Ishikawa (cell line): ENCODE data around the gene FBXL20.

Experiments used
- CEBPB ChIP-seq: IDR thresholded peaks from 2 replicates; pipeline ENCODE4 v1.6.1; 2012
- CREB1 ChIP-seq: IDR thresholded peaks from 2 replicates; pipeline ENCODE4 v1.6.1; 2012; ENCODE audit warnings: low read depth
- EGR1 ChIP-seq: IDR thresholded peaks from 2 replicates; pipeline ENCODE4 v1.6.1; 2012
- EP300 ChIP-seq: IDR thresholded peaks from 2 replicates; pipeline ENCODE4 v1.6.1; 2012; ENCODE audit warnings: borderline replicate concordance
- FOXM1 ChIP-seq: IDR thresholded peaks from 2 replicates; pipeline ENCODE4 v1.6.1; 2012; ENCODE audit warnings: low read depth, borderline replicate concordance
- NFIC ChIP-seq: IDR thresholded peaks from 2 replicates; pipeline ENCODE4 v1.6.1; 2012
- RAD21 ChIP-seq: IDR thresholded peaks from 2 replicates; pipeline ENCODE4 v1.6.1; 2012; ENCODE audit warnings: low read depth
- TAF1 ChIP-seq: IDR thresholded peaks from 2 replicates; pipeline ENCODE4 v1.6.1; 2012; ENCODE audit warnings: low read depth, mild to moderate bottlenecking
- TCF12 ChIP-seq: IDR thresholded peaks from 2 replicates; pipeline ENCODE4 v1.6.1; 2012; ENCODE audit warnings: low read depth
- TEAD4 ChIP-seq: IDR thresholded peaks from 2 replicates; pipeline ENCODE4 v1.6.1; 2012
- YY1 ChIP-seq: IDR thresholded peaks from 2 replicates; pipeline ENCODE4 v1.6.1; 2012; ENCODE audit warnings: low read depth
- TF ChIP-seq, protein P1 (sequence below): IDR thresholded peaks from 2 replicates; pipeline ENCODE4 v1.6.1; 2012
- TF ChIP-seq, protein P2 (sequence below): IDR thresholded peaks from 2 replicates; pipeline ENCODE4 v1.6.1; 2012; ENCODE audit warnings: low read depth, mild to moderate bottlenecking
- TF ChIP-seq, protein P3 (sequence below): IDR thresholded peaks from 2 replicates; pipeline ENCODE4 v1.6.1; 2012

The FBXL20 gene

DNA sequence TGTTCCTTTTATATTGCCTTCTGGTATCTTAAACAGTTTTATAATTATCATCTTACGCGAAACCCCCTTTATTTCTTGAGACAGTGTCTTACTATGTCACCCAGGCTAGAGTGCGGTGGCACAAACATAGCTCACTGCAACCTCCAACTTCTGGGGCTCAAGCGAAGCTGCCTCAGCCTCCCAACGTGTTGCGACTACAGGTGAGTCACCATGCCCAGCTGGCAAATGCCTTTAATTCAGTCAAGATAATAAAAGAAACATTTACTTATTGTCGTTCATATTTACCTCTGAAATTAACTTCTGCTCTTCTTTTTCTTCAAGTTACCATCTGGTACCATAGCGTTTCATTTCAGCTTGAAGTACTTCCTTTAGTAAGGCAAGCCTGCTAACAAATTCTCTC lies 43.9 kb downstream of the FBXL20 start:
- no peak for TF ChIP-seq TEAD4

DNA sequence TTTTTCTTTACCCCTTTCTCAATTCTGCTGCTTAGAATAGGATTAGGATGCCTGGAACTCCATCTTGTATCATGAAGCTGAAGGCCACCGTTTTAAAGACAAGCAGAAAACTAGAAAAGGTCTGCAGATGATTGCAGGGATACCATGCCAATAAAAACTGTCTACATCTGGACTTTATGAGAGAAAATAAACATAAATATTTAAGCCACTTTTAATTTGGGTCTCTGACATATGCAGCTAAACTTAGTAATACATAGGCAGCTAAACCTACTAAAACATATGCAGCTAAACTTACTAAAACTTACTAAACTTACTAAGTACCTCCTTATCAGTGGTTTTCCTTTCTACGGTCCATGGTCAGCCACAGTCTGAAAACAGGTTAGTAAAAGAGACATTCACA lies 48.4 kb downstream of the FBXL20 start:
- TF ChIP-seq TCF12: no peak
- no peak for TF ChIP-seq FOXM1
- no peak for TF ChIP-seq CEBPB

DNA sequence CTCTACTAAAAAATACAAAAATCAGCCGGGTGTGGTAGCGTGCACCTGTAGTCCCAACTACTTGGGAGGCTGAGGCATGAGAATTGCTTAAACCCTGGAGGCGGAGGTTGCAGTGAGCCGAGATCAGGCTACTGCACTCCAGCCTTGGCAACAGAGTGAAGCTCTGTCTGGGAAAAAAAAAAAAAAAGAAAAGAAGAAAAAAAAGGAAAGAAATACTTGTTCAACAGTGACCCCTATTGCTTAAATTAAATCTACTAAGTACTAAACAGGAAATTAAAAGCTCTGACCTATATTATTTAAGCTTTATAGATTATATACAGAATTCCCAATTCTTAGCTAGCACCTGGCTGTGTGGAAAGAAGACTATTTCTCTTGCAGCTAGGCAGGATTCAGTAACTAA lies 48.9 kb downstream of the FBXL20 start:
- TF ChIP-seq RAD21 (0 out of 2 replicates have a peak, but pooled peaks have one; percentile 6), TEAD4 (no peak)

DNA sequence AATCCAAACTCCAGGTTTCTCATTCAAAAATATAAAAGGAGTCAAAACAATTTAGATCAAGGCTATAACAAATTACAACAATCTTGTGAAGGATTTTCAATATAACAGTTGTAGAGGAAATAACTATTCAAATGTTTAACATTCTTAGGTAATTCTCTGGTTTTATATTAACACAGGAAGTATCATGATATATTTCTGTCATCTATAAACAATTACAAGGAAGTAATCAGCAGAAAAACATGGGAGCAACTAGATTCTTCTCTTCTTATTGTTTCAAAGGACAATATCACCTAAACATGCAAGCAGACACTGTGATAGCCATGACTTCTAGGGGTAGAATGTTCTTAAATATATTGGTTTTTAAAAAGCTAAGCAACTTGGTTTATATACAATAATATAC lies 49.9 kb downstream of the FBXL20 start:
- TF ChIP-seq CEBPB (no peak), CREB1 (no peak), RAD21 (no peak), TCF12 (no peak), EP300 (no peak)
- TF ChIP-seq, protein P1, sequence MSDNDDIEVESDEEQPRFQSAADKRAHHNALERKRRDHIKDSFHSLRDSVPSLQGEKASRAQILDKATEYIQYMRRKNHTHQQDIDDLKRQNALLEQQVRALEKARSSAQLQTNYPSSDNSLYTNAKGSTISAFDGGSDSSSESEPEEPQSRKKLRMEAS: no peak
- TF ChIP-seq, protein P2, sequence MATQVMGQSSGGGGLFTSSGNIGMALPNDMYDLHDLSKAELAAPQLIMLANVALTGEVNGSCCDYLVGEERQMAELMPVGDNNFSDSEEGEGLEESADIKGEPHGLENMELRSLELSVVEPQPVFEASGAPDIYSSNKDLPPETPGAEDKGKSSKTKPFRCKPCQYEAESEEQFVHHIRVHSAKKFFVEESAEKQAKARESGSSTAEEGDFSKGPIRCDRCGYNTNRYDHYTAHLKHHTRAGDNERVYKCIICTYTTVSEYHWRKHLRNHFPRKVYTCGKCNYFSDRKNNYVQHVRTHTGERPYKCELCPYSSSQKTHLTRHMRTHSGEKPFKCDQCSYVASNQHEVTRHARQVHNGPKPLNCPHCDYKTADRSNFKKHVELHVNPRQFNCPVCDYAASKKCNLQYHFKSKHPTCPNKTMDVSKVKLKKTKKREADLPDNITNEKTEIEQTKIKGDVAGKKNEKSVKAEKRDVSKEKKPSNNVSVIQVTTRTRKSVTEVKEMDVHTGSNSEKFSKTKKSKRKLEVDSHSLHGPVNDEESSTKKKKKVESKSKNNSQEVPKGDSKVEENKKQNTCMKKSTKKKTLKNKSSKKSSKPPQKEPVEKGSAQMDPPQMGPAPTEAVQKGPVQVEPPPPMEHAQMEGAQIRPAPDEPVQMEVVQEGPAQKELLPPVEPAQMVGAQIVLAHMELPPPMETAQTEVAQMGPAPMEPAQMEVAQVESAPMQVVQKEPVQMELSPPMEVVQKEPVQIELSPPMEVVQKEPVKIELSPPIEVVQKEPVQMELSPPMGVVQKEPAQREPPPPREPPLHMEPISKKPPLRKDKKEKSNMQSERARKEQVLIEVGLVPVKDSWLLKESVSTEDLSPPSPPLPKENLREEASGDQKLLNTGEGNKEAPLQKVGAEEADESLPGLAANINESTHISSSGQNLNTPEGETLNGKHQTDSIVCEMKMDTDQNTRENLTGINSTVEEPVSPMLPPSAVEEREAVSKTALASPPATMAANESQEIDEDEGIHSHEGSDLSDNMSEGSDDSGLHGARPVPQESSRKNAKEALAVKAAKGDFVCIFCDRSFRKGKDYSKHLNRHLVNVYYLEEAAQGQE: no peak

DNA sequence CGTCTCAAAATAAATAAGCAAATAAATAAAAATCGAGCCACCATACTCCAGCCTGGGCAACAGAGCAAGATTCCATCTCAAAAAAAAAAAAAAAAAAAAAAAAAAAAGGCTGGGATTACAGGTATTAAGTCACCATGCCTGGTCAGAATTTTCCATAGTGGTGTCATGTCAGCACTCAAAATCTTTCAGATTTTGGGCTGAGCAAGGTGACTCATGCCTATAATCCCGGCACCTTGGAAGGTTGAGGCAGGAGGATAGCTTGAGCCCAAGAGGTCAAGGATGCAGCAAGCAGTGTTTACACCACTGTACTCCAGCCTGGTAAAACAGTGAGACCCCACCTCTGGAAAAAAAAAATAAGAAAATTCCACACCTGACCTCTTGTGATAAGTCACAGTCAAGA lies 52.2 kb downstream of the FBXL20 start:
- TF ChIP-seq, protein P1: no peak
- TF ChIP-seq NFIC: no peak
- no peak for TF ChIP-seq TAF1
- no peak for TF ChIP-seq EGR1
- no peak for TF ChIP-seq RAD21
- TF ChIP-seq, protein P3, sequence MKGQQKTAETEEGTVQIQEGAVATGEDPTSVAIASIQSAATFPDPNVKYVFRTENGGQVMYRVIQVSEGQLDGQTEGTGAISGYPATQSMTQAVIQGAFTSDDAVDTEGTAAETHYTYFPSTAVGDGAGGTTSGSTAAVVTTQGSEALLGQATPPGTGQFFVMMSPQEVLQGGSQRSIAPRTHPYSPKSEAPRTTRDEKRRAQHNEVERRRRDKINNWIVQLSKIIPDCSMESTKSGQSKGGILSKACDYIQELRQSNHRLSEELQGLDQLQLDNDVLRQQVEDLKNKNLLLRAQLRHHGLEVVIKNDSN: no peak
- no peak for TF ChIP-seq YY1
- TF ChIP-seq, protein P2: no peak

DNA sequence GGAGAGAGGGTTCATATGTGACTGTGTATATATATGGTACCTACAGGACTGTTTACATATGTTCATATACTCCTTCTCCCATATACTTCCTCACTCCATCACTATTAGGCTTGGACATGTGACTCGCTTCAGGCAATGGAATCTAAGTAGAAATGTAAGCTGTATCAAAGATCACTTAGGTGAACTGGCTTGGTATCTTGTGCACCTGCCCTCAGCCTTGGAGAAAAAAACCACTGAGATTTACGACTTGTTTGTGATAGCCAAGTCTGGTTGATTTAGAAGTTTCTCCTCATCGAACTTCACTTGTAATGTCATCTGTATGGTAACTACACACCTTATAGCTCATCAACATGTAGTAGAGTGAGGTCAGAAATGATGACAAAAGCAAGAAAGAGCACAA lies 59.9 kb downstream of the FBXL20 start:
- no peak for TF ChIP-seq EP300
- no peak for TF ChIP-seq TEAD4
- TF ChIP-seq NFIC: no peak
- TF ChIP-seq, protein P2: no peak
- no peak for TF ChIP-seq FOXM1
- TF ChIP-seq, protein P1: no peak
- TF ChIP-seq CEBPB: no peak
- no peak for TF ChIP-seq YY1
- TF ChIP-seq RAD21: no peak
- TF ChIP-seq, protein P3: no peak
- no peak for TF ChIP-seq TCF12
